ENCODE data around the gene TPPP.

TPPP gene

DNA sequence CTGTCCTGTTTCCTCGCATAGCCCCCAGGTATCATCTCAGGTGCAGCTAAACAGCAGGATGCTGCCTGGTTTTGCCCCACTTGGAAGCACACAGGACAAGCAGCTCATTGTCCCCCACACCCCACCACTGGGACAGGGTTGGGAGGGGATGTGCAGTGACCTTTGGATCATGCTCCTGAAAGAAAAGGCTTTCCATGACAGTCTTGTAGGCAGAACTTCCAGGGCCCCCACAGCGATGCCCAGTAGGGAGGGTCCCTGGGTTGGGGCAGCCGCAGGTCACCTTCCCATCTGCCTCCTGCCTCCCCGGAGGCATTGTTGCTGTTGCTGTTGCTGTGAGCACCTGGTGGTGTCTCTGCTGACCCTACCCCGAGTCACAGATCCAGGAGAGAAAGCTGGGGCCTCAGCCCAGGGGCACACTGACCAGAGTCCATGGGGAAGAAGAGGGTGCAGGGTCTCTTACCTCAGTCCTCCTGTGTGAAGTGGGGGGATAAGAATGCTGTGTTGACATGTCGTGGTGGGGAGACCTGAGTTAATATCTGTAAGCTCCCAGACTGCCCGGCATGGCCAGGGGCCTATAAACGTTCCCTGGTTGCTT lies 72.5 kb downstream of the TPPP start:
- no peak for DNase-seq (ENCODE audit: low read depth)
- no peak overlapping the region for H3K4me3 ChIP-seq (ENCODE audit: low read depth, low read length)
- TF ChIP-seq CTCF (conservative IDR thresholded peaks at IDR 0.05; ENCODE audit: low read depth, low read length): no peak

DNA sequence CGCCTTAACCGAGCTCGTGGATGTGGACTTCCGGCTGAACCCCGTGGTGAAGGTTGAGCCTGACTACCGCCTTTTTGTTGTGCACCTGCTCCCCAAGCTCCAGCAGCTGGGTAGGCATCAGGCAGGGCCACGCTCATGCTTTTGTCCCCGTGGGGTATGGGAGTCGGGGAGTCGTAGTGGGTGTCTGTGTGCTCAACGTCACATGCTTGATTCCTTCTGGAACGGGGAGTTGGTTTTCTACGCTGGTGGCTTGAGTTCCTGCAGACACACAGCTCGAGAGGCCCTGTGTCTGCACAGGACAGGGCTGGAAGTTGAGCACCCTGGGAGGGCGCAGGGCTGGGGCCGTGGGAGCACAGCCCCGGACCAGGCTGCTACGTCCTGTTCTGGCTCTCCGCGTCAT lies 73.0 kb downstream of the TPPP start:
- TF ChIP-seq CTCF (conservative IDR thresholded peaks at IDR 0.05; ENCODE audit: low read depth, low read length): no peak
- H3K4me3 ChIP-seq (ENCODE audit: low read depth, low read length): no peak overlapping the region
- DNase-seq (ENCODE audit: low read depth): no peak

DNA sequence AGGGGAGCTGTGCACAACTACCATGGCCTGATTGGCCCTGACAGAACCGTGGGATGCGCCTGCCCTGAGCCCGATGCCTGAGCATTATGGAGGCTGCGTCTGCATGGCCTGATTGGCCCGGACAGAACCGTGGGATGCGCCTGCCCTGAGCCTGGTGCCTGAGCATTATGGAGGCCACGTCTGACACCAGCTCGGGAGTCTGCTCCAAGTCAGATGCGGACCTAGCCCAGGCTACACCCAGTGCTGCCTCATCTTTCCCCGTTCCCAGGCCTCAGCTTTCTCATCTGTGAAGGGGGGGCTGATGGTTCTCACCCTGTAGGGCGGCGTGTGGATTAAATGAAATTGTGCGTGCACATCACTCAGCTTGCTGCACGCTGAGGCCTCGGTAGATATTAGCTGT lies 73.7 kb downstream of the TPPP start:
- no peak for TF ChIP-seq CTCF (conservative IDR thresholded peaks at IDR 0.05; ENCODE audit: low read depth, low read length)
- H3K4me3 ChIP-seq (ENCODE audit: low read depth, low read length): no peak overlapping the region
- no peak for DNase-seq (ENCODE audit: low read depth)

DNA sequence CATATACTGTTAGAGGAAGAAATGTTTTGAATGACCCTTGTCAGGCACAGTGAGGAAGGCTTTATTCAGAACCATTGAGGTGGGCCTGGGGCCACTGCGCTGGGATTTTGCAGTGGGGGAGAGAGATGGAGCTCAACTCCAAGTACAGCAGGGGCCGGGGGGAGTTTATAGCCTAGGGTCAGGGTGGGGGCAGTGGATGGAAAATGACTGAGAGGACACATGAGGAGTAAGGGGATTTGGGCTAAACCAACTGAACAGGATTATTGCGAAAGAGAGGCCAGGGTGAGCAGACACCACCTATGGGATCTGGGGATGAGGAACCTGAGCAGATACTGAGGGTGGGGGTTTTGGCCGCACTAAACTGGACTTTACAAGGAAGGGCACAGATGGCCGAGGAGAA lies 74.7 kb downstream of the TPPP start:
- TF ChIP-seq CTCF (conservative IDR thresholded peaks at IDR 0.05; ENCODE audit: low read depth, low read length): no peak
- DNase-seq (ENCODE audit: low read depth): no peak
- H3K4me3 ChIP-seq (ENCODE audit: low read depth, low read length): no peak overlapping the region

- H3K4me3 ChIP-seq (ENCODE audit: low read depth, low read length): no peak overlapping the region
- no peak for TF ChIP-seq CTCF (conservative IDR thresholded peaks at IDR 0.05; ENCODE audit: low read depth, low read length)
- no peak for DNase-seq (ENCODE audit: low read depth)
Measured at GRCh38 chr5:617896-618295, 75.3 kb downstream of the TPPP start.

DNA sequence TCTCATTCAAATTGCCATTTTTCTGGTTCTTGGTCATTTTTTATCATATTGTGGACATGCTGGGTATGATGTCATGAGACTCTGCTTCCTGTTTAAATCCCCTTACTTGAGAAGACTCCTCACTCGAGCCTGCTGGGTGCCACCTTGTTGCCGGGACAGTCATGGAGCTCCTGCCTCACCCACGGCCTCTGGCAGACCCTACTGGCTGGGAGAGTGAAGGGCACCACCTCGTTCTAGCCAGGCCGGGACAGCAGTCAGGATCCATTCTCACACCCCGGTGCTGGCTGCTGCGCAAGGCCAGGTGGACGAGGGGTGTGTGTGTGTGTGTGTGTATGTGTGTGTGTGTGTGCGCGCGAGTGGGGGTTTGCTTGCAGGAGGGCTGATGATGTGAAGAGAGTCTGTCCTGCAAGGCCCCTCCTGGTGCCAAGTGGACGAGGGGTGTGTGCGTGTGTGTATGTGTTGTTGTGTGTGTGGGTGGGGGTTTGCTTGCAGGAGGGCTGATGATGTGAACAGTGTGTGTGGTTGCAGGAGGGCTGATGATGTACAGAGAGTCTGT lies 76.6 kb downstream of the TPPP start:
- no peak for TF ChIP-seq CTCF (conservative IDR thresholded peaks at IDR 0.05; ENCODE audit: low read depth, low read length)
- no peak overlapping the region for H3K4me3 ChIP-seq (ENCODE audit: low read depth, low read length)
- peak; percentile 17 for DNase-seq (ENCODE audit: low read depth)
